Thoracic aorta (tissue), 2 donors: Measurements from ENCODE around the gene CLEC3B. TPM values are rescaled to one million over a fixed set of nuclear protein-coding genes. Genes with fewer than 3 reads are reported as not detected.

Experiments
- ATAC-seq: fragments of 150-250 bp; one replicate; pipeline ENCODE4 v1.8.0; 2017; ENCODE audit warnings: low read depth; ENCODE audit not compliant: insufficient number of reproducible peaks, low FRiP score
- DNase-seq: peaks from one replicate; pipeline ENCODE4 v3.0.0-alpha.2; 2020; ENCODE audit warnings: low spot score
- H3K27ac ChIP-seq, 2 donors: fragments of 200-600 bp; sonication (generic); 1 replicate in 1 of 2; 2 replicates in 1 of 2; pipeline ENCODE4 v1.5.1; 2016; ENCODE audit warnings: mild to moderate bottlenecking in 2 of 2, moderate library complexity in 2 of 2
- H3K27me3 ChIP-seq: fragments of 200-600 bp; sonication (generic); replicated peaks from 2 replicates; pipeline ENCODE4 v1.6.0; 2016; ENCODE audit warnings: mild to moderate bottlenecking; ENCODE audit not compliant: insufficient read depth
- H3K36me3 ChIP-seq: fragments of 200-600 bp; sonication (generic); one replicate; pipeline ENCODE4 v1.5.1; 2016
- H3K4me1 ChIP-seq, 2 donors: fragments of 200-600 bp; sonication (generic); 1 replicate in 1 of 2; 2 replicates in 1 of 2; pipeline versions ENCODE4 v1.5.1 to v1.6.0; 2016; ENCODE audit warnings: low read depth in 2 of 2, mild to moderate bottlenecking in 1 of 2; ENCODE audit not compliant: control insufficient read depth in 1 of 2
- H3K4me3 ChIP-seq: fragments of 200-600 bp; sonication (generic); 2 replicates; pipeline ENCODE4 v1.5.1; 2016; ENCODE audit warnings: mild to moderate bottlenecking
- H3K9me3 ChIP-seq: fragments of 200-600 bp; sonication (generic); 2 replicates; pipeline ENCODE4 v1.5.1; 2016
- CTCF ChIP-seq: fragments of 200-600 bp; sonication (generic); IDR thresholded peaks from one replicate; pipeline ENCODE4 v1.5.1; 2019; ENCODE audit warnings: antibody characterized with exemption
- total RNA-seq, 2 donors: library from RNA; depleted of rRNA; stranded (reverse); fragments of >200 nt; gene quantifications; one replicate each; pipeline versions ENCODE4 v1.1.0 to v1.2.3, GENCODE V29; 2016

Gene CLEC3B
- total RNA-seq, 2 donors from 2014 or later: 96.6 to 202 TPM

DNA sequence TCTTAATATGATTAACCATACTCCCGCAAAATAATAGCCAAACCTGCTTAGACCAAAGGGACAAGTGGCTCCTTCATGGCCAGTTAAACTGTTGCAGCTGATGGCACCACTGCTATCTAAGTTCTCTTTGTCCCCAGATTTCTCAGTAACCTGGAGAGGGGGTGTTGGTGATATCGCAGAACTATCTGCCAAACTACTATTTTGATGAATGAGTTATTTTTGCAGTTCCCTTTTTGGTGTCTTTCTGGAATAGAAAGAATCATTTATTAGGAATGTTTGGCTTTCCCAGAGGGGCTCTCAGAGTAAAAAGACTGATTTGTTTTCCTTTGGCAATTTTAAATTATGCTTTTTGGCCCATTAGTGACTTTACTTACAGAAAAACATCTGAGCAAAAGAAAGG, 33.0 kb downstream of the CLEC3B start:
- DNase-seq: no peak
- ATAC-seq: no peak
- peaks cover 14 to 63% of the 10 kb centered on the region in 2 donors for H3K4me1 ChIP-seq
- peak overlapping the region in 1 of 2 donors; percentile 3 for H3K27ac ChIP-seq
- no peak for TF ChIP-seq CTCF
- no peak overlapping the region for H3K4me3 ChIP-seq
- no peaks in the 10 kb centered on the region for H3K9me3 ChIP-seq
- H3K36me3 ChIP-seq: no peaks in the 10 kb centered on the region
- H3K27me3 ChIP-seq: no peaks in the 10 kb centered on the region

DNA sequence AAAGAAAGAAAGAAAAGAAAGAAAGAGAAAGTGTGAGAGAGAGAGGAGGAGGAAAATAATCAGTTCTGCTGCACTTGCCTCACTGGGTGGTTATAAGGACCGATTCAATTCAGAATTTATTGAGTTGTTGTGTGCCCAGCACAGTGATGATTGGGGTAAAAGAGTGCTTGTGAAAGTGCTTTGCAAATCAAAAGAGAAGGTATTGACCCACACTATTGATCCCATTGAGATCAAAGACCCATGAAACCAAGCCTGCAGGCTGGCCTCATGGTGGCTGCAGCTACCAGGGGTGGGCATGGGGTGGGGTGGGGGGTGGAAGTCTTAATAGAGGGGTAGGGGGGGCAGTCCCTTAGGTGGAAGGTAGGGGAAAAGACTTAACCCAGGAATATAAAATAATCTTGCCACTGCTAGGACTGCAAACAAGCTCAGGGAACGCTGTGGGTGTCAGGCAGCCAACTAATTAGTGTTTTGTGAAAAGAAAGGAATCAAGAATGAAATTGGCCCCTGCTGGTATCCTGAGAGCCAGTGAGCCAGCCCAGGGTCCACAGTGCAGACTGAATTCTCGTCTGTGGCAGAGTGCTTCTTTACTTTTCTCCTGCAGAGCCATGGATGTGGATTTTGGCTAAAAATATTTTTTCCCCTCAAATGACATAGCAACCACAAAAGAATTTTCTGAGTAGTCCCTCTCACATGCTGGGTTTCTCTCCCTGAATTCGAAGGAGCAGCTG, 34.2 kb downstream of the CLEC3B start:
- H3K27me3 ChIP-seq: no peaks in the 10 kb centered on the region
- no peak for TF ChIP-seq CTCF
- no peaks in the 10 kb centered on the region for H3K9me3 ChIP-seq
- no peak overlapping the region for H3K4me3 ChIP-seq
- H3K27ac ChIP-seq: no peak overlapping the region
- ATAC-seq (no peak), DNase-seq (no peak)
- H3K4me1 ChIP-seq: peaks cover 10 to 51% of the 10 kb centered on the region in 2 donors
- H3K36me3 ChIP-seq: no peaks in the 10 kb centered on the region

GRCh38 chr3:45062697-45063070, 36.6 kb downstream of the CLEC3B start:
- no peak for ATAC-seq
- no peak overlapping the region for H3K27ac ChIP-seq
- H3K4me1 ChIP-seq: peaks cover 7 to 28% of the 10 kb centered on the region in 2 donors

GRCh38 chr3:45064512-45065372, 38.6 kb downstream of the CLEC3B start:
- no peaks in the 10 kb centered on the region for H3K27me3 ChIP-seq
- no peak for DNase-seq
- no peaks in the 10 kb centered on the region for H3K9me3 ChIP-seq
- peak overlapping the region in 1 of 2 donors; percentile 16 for H3K27ac ChIP-seq
- no peak for TF ChIP-seq CTCF
- H3K4me3 ChIP-seq: no peak overlapping the region
- no peak for ATAC-seq
- H3K36me3 ChIP-seq: no peaks in the 10 kb centered on the region
- H3K4me1 ChIP-seq: peaks cover 3 to 15% of the 10 kb centered on the region in 2 donors

More at GRCh38 chr3:45062697-45063070, 36.6 kb downstream of the CLEC3B start:
- TF ChIP-seq CTCF: no peak
- no peak for DNase-seq
- Histone ChIP-seq H3K36me3 (no peaks in the 10 kb centered on the region), H3K4me3 (no peak overlapping the region), H3K9me3 (no peaks in the 10 kb centered on the region), H3K27me3 (no peaks in the 10 kb centered on the region)

DNA sequence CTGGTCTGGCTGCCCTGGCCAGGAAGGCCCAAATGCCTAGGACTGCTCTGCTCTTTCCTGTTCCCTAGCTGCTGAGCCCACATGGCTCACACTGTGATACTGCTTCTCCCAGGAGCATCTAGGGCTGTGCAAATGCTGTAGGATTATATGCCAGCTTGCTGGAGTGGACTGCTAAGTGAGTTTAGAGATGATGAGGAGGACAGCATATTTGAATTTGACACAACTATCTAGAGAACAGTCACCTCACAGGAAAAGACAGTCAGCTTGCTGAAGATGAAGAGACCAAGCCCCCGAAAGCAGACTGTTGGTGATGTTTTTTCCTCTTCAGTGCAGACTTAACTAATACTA, 39.2 kb downstream of the CLEC3B start:
- no peak for TF ChIP-seq CTCF
- Histone ChIP-seq H3K9me3 (no peaks in the 10 kb centered on the region), H3K4me1 (peaks cover 3 to 9% of the 10 kb centered on the region in 2 donors), H3K4me3 (no peak overlapping the region), H3K36me3 (no peaks in the 10 kb centered on the region), H3K27me3 (no peaks in the 10 kb centered on the region), H3K27ac (peak overlapping the region in 1 of 2 donors; percentile 16)
- ATAC-seq (no peak), DNase-seq (no peak)
